Heart left ventricle (tissue), 13 donors: ENCODE data around the gene DUSP23.

ENCODE experiments used
- CTCF ChIP-seq, 12 donors: fragments of 200-600 bp; sonication (generic) in 4 of 12; IDR thresholded peaks; one replicate each; pipeline versions ENCODE4 v1.5.0 to v1.8.0; 2018 to 2022; ENCODE audit warnings: antibody characterized with exemption in 12 of 12, mild to moderate bottlenecking in 5 of 12
- POLR2A ChIP-seq, 2 donors: fragments of 450-650 bp; IDR thresholded peaks; one replicate each; pipeline ENCODE4 v1.6.1; 2017; ENCODE audit warnings: antibody characterized with exemption in 2 of 2, mild to moderate bottlenecking in 2 of 2, moderate library complexity in 2 of 2
- donor health status: ischemic (EF 13 %, LVEDD 7.1; RV severe dilation, severe dysfunction).
- donor health status: DM: no; HTN: yes; CAD: no.
- donor health status: DM: no; HTN: no; CAD: no.
- donor health status: ischemic (EF 25% LVEDD 6.9; RV normal size, moderate dysfunction).
- donor health status: ischemic (EF 25% LVEDD 5.7; RV mildly dilated, moderate dysfunction).
- donor health status: ischemic (EF 35%, LVEDD 5.7; RV mildly dilated, moderate dysfunction).
- donor health status: nonischemic (EF 11% LVEDD 7.7; RV severe dilation, severe dysfunction).
- donor health status: DM: yes; HTN: yes; CAD: no.
- donor health status: PGD.
- donor health status: ischemic (EF 29% LVEDD 5.4; RV normal size, mild dysfunction).
- donor health status: nonischemic (EF 23%, LVEDD 6.1; RV moderate dilation, normal function).

DNA sequence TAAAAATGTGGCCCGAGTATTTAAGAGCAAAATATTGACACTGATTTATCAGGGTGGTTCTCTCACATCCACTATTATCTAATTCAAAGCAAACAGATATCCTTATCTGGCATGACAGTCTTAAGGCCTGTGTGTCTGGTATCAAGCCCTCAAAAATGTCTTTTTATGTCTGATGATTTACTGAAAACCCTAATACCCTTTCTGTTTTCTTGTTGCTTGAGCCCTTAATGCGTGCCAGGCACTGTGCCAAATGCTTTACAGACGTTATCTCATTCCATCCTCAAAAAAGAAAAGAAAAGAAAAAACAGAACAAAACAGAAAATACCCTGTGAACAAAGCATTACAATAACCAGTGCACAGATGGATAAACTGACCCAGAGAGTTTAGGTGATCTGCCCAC, 5.7 kb downstream of the DUSP23 start:
- no peak for TF ChIP-seq POLR2A (IDR thresholded peaks at IDR 0.05)
- no peak for TF ChIP-seq CTCF (IDR thresholded peaks at IDR 0.05)
